Upper lobe of right lung (tissue), 1 donor: ENCODE measurements around the gene GABRE. TPM values are rescaled to one million over a fixed set of nuclear protein-coding genes. Genes with fewer than 3 reads are reported as not detected.

Source experiments
- ATAC-seq: fragments of 200-7000 bp; cut with Tn5 transposase; one replicate; pipeline ENCODE4 v1.9.1; 2020; ENCODE audit warnings: mild to moderate bottlenecking, moderate library complexity
- DNase-seq: peaks from one replicate; pipeline ENCODE4 v3.0.0-alpha.2; 2020
- H3K27ac ChIP-seq: fragments of 200-600 bp; one replicate; pipeline ENCODE4 v1.8.0; 2022
- H3K27me3 ChIP-seq: fragments of 200-600 bp; one replicate; pipeline ENCODE4 v1.8.0; 2022; ENCODE audit warnings: mild to moderate bottlenecking
- H3K36me3 ChIP-seq: fragments of 200-600 bp; one replicate; pipeline ENCODE4 v1.8.0; 2022
- H3K4me1 ChIP-seq: fragments of 200-600 bp; one replicate; pipeline ENCODE4 v1.8.0; 2022
- H3K4me3 ChIP-seq: fragments of 200-600 bp; one replicate; pipeline ENCODE4 v1.8.0; 2022; ENCODE audit warnings: mild to moderate bottlenecking
- H3K9me3 ChIP-seq: fragments of 200-600 bp; one replicate; pipeline ENCODE4 v1.8.0; 2022
- intact Hi-C: fragments of 100-400 bp; cut with DNase I; formaldehyde crosslinking; loops from one replicate; pipeline ENCODE4 v1.11.0; 2022
- total RNA-seq: library from RNA; stranded (reverse); fragmentation: NEBNext Ultra II Directional; extraction: Animal tissue kit (Norgen Biotek cat#: 25700); gene quantifications from one replicate; pipeline ENCODE4 v1.2.1, GENCODE V29; 2021
- TF ChIP-seq, protein P1 (sequence below): fragments of 200-600 bp; IDR thresholded peaks from one replicate; pipeline ENCODE4 v1.8.0; 2022; ENCODE audit warnings: antibody characterized with exemption
- donor health status: DM: no; HTN: yes; CAD: no; lungs with severe emphysema.

The GABRE gene
- total RNA-seq, 1 donor from 2014 or later, result 45.3 TPM

DNA sequence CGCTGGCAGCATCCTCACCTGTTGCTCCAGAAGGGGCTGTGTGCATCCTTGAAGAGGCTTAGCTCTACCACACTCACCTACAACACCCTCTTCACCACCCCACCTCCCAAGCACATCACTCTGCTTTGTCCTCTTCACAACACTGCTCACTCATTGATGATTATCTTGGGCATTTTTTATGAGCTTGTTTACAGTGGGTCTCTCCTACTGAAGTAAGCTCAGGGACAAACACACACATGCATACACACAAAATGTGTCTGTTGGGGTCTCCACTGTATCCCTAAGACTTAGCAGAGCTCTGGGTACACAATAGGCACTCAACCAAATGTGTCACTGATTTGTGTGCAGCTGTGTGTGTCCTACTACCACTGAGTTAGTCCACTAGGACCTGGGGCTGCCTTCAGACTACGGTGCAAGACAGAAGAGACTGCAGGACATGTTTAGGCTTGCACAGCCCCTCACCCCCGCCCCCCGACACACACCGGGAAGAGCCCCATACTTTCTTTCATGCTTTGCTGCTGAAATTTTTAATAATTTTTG, 1.3 kb upstream of the GABRE start:
- Histone ChIP-seq H3K4me1 (no peaks in the 10 kb centered on the region), H3K27ac (no peak overlapping the region), H3K36me3 (no peaks in the 10 kb centered on the region), H3K27me3 (no peaks in the 10 kb centered on the region), H3K9me3 (no peaks in the 10 kb centered on the region), H3K4me3 (no peak overlapping the region)
- intact Hi-C loops, result no loop called here
- ATAC-seq (no peak), DNase-seq (no peak)
- TF ChIP-seq, protein P1, sequence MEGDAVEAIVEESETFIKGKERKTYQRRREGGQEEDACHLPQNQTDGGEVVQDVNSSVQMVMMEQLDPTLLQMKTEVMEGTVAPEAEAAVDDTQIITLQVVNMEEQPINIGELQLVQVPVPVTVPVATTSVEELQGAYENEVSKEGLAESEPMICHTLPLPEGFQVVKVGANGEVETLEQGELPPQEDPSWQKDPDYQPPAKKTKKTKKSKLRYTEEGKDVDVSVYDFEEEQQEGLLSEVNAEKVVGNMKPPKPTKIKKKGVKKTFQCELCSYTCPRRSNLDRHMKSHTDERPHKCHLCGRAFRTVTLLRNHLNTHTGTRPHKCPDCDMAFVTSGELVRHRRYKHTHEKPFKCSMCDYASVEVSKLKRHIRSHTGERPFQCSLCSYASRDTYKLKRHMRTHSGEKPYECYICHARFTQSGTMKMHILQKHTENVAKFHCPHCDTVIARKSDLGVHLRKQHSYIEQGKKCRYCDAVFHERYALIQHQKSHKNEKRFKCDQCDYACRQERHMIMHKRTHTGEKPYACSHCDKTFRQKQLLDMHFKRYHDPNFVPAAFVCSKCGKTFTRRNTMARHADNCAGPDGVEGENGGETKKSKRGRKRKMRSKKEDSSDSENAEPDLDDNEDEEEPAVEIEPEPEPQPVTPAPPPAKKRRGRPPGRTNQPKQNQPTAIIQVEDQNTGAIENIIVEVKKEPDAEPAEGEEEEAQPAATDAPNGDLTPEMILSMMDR, result no peak

DNA sequence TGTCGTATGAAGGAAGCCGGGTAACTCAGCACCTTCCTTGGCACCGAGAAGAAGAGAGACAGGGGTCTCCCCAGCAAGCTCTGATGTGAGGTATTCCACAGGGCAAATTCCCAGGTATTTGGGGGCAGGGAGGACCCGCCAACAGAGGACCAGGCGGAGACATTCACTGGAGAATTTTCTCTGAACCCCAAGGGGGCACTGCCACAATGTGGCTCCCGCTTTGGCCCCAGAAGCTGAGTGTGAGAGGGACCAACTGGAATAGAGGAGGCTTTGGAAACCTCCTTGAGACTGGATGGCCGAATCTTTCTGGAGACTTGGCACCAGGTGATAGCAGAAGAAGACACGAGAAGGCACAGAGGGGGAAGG, 735 bp upstream of the GABRE start:
- no peaks in the 10 kb centered on the region for H3K9me3 ChIP-seq
- TF ChIP-seq, protein P1, result no peak
- no peak for ATAC-seq

DNA sequence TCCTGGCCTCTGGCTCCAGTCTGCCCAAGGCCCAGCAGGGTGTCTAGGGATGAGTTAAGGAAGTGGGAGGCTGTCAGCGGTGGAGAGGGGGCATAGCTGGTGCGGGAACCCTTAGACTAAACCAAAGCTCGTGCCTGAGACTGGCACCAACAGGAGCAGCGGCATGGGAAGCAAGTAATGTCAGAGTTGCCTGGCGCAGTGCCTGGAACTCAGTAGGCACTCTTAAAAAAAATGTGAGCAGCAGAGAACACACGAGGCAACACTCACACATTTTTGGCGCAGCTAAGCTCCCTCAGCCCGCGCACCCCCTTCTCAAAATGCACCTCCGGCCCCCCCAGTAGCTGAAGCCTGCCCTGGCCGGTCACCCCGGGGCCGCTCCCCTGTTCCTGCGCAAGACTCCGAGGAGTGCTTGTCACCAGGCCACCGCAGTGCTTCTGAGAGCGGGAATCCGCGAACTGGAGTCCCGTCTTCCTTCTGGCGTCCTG, 583 bp downstream of the GABRE start:
- no peaks in the 10 kb centered on the region for H3K27me3 ChIP-seq
- intact Hi-C loops, result no loop called here
- peak overlapping the region; percentile 58 for H3K4me3 ChIP-seq
- peak; percentile 66 for ATAC-seq
- peak; percentile 74 for DNase-seq
- H3K27ac ChIP-seq, result peak overlapping the region; percentile 60
- H3K9me3 ChIP-seq, result no peaks in the 10 kb centered on the region
- no peaks in the 10 kb centered on the region for H3K4me1 ChIP-seq
- peaks cover 2% of the 10 kb centered on the region for H3K36me3 ChIP-seq
- TF ChIP-seq, protein P1, result no peak

More for the DNA sequence above, 735 bp upstream of the GABRE start:
- Histone ChIP-seq H3K27me3 (no peaks in the 10 kb centered on the region), H3K27ac (no peak overlapping the region), H3K4me1 (no peaks in the 10 kb centered on the region), H3K4me3 (peak overlapping the region; percentile 58), H3K36me3 (no peaks in the 10 kb centered on the region)
- DNase-seq, result no peak
- intact Hi-C loops, result no loop called here

DNA sequence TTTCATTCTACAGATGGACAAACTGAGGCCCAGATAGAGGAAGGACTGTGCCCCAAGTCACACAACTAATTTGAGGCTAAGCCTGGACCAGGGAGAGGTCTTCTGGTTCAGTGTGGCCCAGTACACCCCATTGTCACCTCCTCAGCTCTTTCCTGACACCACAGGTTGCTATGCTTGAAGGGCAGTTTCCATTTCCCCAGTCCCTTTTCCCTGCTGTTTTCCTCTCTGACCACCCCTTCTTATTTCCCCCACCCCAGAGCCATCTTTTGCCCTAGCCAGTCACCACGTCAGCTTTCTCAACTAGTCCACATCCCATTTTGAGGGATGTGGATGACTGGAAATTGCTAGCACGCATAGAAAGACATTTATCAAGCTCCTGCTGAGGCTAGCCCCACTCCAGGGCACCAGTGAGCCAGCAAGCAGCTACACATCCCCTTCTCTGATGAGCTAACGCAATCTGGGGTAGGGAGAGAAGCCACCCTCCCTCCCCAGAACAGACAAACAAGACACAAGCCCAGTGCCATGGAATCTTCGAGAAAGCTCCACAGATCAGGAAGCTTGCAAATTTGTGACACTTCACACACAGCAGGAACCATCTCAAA, 1.3 kb downstream of the GABRE start:
- Histone ChIP-seq H3K4me1 (no peaks in the 10 kb centered on the region), H3K36me3 (peaks cover 8% of the 10 kb centered on the region), H3K4me3 (peak overlapping the region; percentile 58), H3K27me3 (no peaks in the 10 kb centered on the region), H3K9me3 (no peaks in the 10 kb centered on the region), H3K27ac (peak overlapping the region; percentile 60)
- TF ChIP-seq, protein P1, result no peak
- ATAC-seq (no peak), DNase-seq (no peak)
- intact Hi-C loops, result no loop called here

DNA sequence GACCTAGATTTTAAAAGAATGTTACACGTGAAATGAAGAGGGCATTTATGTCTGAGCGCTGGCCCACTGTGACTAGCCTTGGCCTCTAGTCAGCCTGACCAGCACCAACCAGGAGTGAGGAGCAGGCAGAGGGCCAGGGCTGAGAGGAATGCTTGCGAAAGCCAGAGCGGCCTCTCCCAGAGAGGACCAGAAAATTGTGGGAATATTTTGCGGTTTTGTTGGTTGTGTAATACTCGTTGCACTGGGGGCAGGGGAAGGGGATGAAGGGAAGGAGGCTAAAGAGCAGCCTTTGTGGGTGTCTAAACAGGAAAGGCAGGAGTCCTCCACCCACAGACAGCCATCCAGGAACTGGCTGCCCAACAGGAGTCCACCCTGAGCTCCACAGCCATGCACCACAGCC, 3.8 kb downstream of the GABRE start:
- H3K27ac ChIP-seq, result peak overlapping the region; percentile 17

More for the DNA sequence above, 3.8 kb downstream of the GABRE start:
- Histone ChIP-seq H3K4me1 (no peaks in the 10 kb centered on the region), H3K9me3 (no peaks in the 10 kb centered on the region), H3K27me3 (no peaks in the 10 kb centered on the region), H3K36me3 (peaks cover 8% of the 10 kb centered on the region), H3K4me3 (no peak overlapping the region)
- DNase-seq (peak; percentile 85), ATAC-seq (peak; percentile 70)
- TF ChIP-seq, protein P1, result no peak
- intact Hi-C loops, result no loop called here
